HFFc6 (cell line): ENCODE measurements around the gene PI4K2B. TPM values are rescaled to one million over a fixed set of nuclear protein-coding genes. Genes with fewer than 3 reads are reported as not detected.
A peak's percentile ranks its signal among the peaks of the same experiment; 100 is the strongest.

Source experiments
- DNase-seq: peaks from one replicate; pipeline ENCODE4 v3.0.0-alpha.2; 2018
- H3K27ac Mint-ChIP-seq: 2 replicates; pipeline ENCODE4 v1.8.0; 2020; ENCODE audit warnings: mild to moderate bottlenecking, mixed read lengths
- H3K27me3 Mint-ChIP-seq: 2 replicates; pipeline ENCODE4 v1.8.0; 2021; ENCODE audit warnings: mild to moderate bottlenecking, moderate library complexity, mixed read lengths; ENCODE audit not compliant: insufficient read depth
- H3K36me3 Mint-ChIP-seq: 2 replicates; pipeline ENCODE4 v1.8.0; 2021; ENCODE audit warnings: low read depth, mixed read lengths
- H3K4me1 Mint-ChIP-seq: 2 replicates; pipeline ENCODE4 v1.8.0; 2020; ENCODE audit warnings: low read depth, mixed read lengths
- H3K4me3 Mint-ChIP-seq: 2 replicates; pipeline ENCODE4 v1.8.0; 2020; ENCODE audit warnings: mild to moderate bottlenecking, moderate library complexity, mixed read lengths
- H3K9me3 Mint-ChIP-seq: 2 replicates; pipeline ENCODE4 v1.8.0; 2020; ENCODE audit warnings: mild to moderate bottlenecking, mixed read lengths
- total RNA-seq, 6 experiments: library from RNA; stranded (reverse); fragmentation: NEBNext Ultra II Directional; extraction: Animal tissue kit (Norgen Biotek cat#: 25700); gene quantifications; 2 replicates in 1 of 6; 3 replicates in 5 of 6; pipeline ENCODE4 v1.2.3, GENCODE V29; 2021
- TF ChIP-seq, protein P1 (sequence below): fragments of 200-600 bp; sonication (generic); IDR thresholded peaks from 2 replicates; pipeline ENCODE4 v1.5.0; 2021; ENCODE audit warnings: antibody characterized with exemption, mild to moderate bottlenecking

Gene PI4K2B
- total RNA-seq, 6 experiments from 2014 or later: 28.3 to 33.8 (median 30.5) TPM

DNA sequence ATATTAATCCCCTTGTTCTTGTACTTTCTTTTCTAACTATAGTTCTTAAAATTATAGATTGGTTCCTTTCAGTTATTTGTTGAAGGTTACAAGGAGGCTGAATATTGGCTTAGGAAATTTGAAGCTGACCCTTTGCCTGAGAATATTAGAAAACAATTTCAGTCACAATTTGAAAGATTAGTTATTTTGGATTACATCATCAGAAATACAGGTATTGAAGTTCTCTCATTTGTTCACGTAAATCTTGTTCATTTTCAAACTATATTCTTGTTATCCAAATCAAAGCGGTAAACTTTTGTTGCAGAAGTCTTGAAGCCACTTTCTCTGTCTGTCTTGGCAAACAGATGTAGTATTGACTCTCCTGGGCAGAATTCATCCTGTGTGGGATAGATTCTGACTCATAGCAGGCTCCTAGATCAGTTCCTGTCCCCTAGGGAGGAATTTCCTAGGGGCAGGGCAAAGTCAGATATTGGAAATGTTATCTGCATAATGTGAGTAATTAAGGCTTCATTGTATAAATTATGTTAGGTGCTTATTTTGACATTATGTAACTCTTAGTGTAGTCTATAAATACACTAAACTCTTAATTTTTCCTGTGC is 25.2 kb downstream of the PI4K2B start:
- H3K9me3 Mint-ChIP-seq: no peaks in the 10 kb centered on the region
- H3K27ac Mint-ChIP-seq: peak overlapping the region; percentile 54
- H3K4me3 Mint-ChIP-seq: no peak overlapping the region
- H3K4me1 Mint-ChIP-seq: peaks cover 12% of the 10 kb centered on the region
- no peaks in the 10 kb centered on the region for H3K27me3 Mint-ChIP-seq
- peak; percentile 8 for DNase-seq
- peaks cover 5% of the 10 kb centered on the region; the same call in 1 of the 2 replicates for H3K36me3 Mint-ChIP-seq
- TF ChIP-seq, protein P1, sequence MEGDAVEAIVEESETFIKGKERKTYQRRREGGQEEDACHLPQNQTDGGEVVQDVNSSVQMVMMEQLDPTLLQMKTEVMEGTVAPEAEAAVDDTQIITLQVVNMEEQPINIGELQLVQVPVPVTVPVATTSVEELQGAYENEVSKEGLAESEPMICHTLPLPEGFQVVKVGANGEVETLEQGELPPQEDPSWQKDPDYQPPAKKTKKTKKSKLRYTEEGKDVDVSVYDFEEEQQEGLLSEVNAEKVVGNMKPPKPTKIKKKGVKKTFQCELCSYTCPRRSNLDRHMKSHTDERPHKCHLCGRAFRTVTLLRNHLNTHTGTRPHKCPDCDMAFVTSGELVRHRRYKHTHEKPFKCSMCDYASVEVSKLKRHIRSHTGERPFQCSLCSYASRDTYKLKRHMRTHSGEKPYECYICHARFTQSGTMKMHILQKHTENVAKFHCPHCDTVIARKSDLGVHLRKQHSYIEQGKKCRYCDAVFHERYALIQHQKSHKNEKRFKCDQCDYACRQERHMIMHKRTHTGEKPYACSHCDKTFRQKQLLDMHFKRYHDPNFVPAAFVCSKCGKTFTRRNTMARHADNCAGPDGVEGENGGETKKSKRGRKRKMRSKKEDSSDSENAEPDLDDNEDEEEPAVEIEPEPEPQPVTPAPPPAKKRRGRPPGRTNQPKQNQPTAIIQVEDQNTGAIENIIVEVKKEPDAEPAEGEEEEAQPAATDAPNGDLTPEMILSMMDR: no peak

DNA sequence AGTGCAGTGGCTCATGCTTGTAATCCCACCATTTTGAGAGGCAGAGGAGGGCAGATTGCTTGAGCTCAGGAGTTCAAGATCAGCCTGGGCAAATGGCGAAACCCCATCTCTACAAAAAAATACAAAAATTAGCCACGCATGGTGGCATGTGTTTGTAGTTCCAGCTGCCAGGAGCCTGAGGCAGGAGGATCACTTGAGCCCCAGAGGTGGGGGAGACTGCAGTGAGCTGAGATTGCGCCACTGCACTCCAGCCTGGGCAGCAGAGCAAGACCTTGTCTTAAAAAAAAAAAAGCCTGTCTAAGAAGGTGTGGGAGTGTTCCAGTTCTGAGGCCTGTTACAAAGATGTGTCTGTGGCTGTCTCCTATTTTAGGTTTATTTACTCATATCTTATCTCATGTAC is 38.0 kb downstream of the PI4K2B start:
- TF ChIP-seq, protein P1: no peak
- Mint-ChIP-seq H3K36me3 (peaks cover 9% of the 10 kb centered on the region; the same call in 1 of the 2 replicates), H3K27me3 (no peaks in the 10 kb centered on the region; the same call in 1 of the 2 replicates), H3K4me3 (no peak overlapping the region), H3K4me1 (no peaks in the 10 kb centered on the region), H3K9me3 (no peaks in the 10 kb centered on the region), H3K27ac (no peak overlapping the region)
- DNase-seq: no peak

DNA sequence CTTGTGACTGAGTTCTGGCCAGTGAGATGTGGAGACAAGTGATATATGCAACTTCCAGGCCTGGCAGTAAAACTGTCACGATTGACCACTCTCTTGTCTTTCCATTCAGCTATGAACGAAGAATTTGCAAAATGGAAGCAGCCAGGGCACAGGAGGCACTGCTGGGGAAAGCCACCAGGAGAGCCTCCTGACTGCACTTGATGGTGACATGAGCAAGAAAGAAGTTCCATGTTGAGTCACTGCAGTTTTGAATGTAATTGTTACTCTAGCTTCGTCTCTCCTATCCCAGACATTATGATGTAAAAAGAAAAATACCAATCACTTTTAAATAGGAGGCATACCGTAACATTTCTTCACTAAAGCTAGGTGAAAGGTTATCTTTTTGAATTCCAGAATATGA is 46.4 kb downstream of the PI4K2B start:
- no peak for DNase-seq
- peaks cover 15% of the 10 kb centered on the region; the same call in 1 of the 2 replicates for H3K36me3 Mint-ChIP-seq

DNA sequence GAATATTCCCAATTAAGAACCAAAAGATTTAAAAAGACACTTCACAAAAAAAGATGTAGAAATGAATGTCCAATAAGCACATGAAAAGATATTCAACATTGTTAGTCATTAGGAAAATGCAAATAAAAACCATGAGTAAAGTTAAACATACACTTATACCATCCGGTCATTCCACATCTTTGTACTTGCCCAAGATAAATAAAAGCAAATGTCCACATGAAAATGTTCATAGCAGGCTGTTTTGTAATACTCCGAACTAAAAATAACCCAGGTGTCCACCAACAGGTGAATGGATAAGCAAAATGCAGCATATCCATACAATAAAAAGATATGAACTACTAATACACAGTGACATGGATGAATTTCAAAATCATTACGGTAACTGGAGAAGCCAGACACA is 50.1 kb downstream of the PI4K2B start:
- TF ChIP-seq, protein P1: no peak
- Mint-ChIP-seq H3K27me3 (peaks cover 3% of the 10 kb centered on the region), H3K9me3 (peaks cover 12% of the 10 kb centered on the region; the same call in 1 of the 2 replicates), H3K27ac (no peak overlapping the region), H3K4me3 (no peak overlapping the region), H3K36me3 (peaks cover 22% of the 10 kb centered on the region), H3K4me1 (no peaks in the 10 kb centered on the region)
- no peak for DNase-seq

More for the DNA sequence above, 46.4 kb downstream of the PI4K2B start:
- H3K27ac Mint-ChIP-seq: no peak overlapping the region
- no peaks in the 10 kb centered on the region for H3K9me3 Mint-ChIP-seq
- no peaks in the 10 kb centered on the region for H3K4me1 Mint-ChIP-seq
- no peak overlapping the region for H3K4me3 Mint-ChIP-seq
- H3K27me3 Mint-ChIP-seq: peaks cover 1% of the 10 kb centered on the region; the same call in 1 of the 2 replicates
- TF ChIP-seq, protein P1: no peak

DNA sequence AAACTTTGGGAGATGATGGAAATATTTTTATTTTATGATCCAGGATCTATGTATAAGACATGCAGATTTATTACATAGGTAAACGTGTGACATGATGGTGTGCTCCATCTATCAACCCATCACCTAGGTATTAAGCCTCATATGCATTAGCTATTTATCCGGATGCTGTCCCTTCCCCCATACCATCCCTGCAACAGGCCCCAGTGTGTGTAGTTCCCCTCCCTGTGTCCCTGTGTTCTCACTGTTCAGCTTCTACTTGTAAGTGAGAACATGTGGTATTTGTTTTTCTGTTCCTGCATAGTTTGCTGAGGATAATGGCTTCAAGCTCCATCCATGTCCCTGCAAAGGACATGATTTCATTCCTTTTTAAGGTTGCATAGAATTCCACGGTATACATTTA is 50.6 kb downstream of the PI4K2B start:
- no peaks in the 10 kb centered on the region for H3K4me1 Mint-ChIP-seq
- H3K27ac Mint-ChIP-seq: no peak overlapping the region
- H3K36me3 Mint-ChIP-seq: peaks cover 22% of the 10 kb centered on the region
- peaks cover 3% of the 10 kb centered on the region for H3K27me3 Mint-ChIP-seq
- H3K4me3 Mint-ChIP-seq: no peak overlapping the region
- no peak for DNase-seq
- H3K9me3 Mint-ChIP-seq: peaks cover 12% of the 10 kb centered on the region; the same call in 1 of the 2 replicates
- TF ChIP-seq, protein P1: no peak
